ENCODE measurements around the gene TMEM79. TPM values are rescaled to one million over a fixed set of nuclear protein-coding genes. Genes with fewer than 3 reads are reported as not detected.
"Not testable (repeated sequence)": the region's sequence is repeated elsewhere in the genome, so short reads cannot be mapped to it uniquely, and the experiment has no call there.

The TMEM79 gene
- total RNA-seq, 1 donor from 2014 or later = 9.6 TPM

- H3K27me3 Mint-ChIP-seq (ENCODE audit: insufficient read depth) = no peaks in the 10 kb centered on the region
- H3K4me3 Mint-ChIP-seq = no peak overlapping the region
- no peak overlapping the region for H3K27ac Mint-ChIP-seq
- H3K36me3 Mint-ChIP-seq (ENCODE audit: low read depth) = peaks cover 7% of the 10 kb centered on the region
- DNase-seq (ENCODE audit: low spot score) = no peak
- intact Hi-C loops (cut with micrococcal nuclease) = no loop called here
- no peaks in the 10 kb centered on the region for H3K9me3 Mint-ChIP-seq
- peaks cover 15% of the 10 kb centered on the region for H3K4me1 Mint-ChIP-seq (ENCODE audit: low read depth)
Measured at GRCh38 chr1:156293895-156294294, 9.8 kb downstream of the TMEM79 start.

- Mint-ChIP-seq H3K36me3 (ENCODE audit: low read depth) (peaks cover 3% of the 10 kb centered on the region), H3K4me1 (ENCODE audit: low read depth) (peaks cover 15% of the 10 kb centered on the region), H3K4me3 (peak within 1 kb of the TSS; percentile 90), H3K27ac (peak within 1 kb of the TSS; percentile 86), H3K27me3 (ENCODE audit: insufficient read depth) (no peaks in the 10 kb centered on the region), H3K9me3 (no peaks in the 10 kb centered on the region)
- intact Hi-C loops (cut with micrococcal nuclease) = loop anchor here (1.0 kb wide), 2 partner anchors 13 to 43 kb away; partner anchors contain the start of genes CCT3, SMG5 and TSACC
- peak; percentile 48 for DNase-seq (ENCODE audit: low spot score)
Measured at GRCh38 chr1:156295391-156295947, 11.3 kb downstream of the TMEM79 start, which contains the start of gene GLMP. TSS of gene GLMP (minus strand) at chr1:156295679. CDS start at chr1:156295645, 34 bp downstream.

GRCh38 chr1:156298852-156299357 is 14.8 kb downstream of the TMEM79 start, which contains the start of gene VHLL:
TSS of gene VHLL (minus strand) at chr1:156299307. CDS start at chr1:156299189, 118 bp downstream.
- no peak within 1 kb of the TSS for H3K4me3 Mint-ChIP-seq
- peaks cover 15% of the 10 kb centered on the region for H3K4me1 Mint-ChIP-seq (ENCODE audit: low read depth)
- intact Hi-C loops (cut with micrococcal nuclease) = no loop called here
- no peaks in the 10 kb centered on the region for H3K27me3 Mint-ChIP-seq (ENCODE audit: insufficient read depth)
- H3K36me3 Mint-ChIP-seq (ENCODE audit: low read depth) = no peaks in the 10 kb centered on the region
- no peak for DNase-seq (ENCODE audit: low spot score)
- H3K27ac Mint-ChIP-seq = no peak within 1 kb of the TSS
- no peaks in the 10 kb centered on the region for H3K9me3 Mint-ChIP-seq

- no peaks in the 10 kb centered on the region for H3K4me1 Mint-ChIP-seq (ENCODE audit: low read depth)
- DNase-seq (ENCODE audit: low spot score) = no peak
- no peaks in the 10 kb centered on the region for H3K27me3 Mint-ChIP-seq (ENCODE audit: insufficient read depth)
- no peak overlapping the region for H3K27ac Mint-ChIP-seq
- no peaks in the 10 kb centered on the region for H3K9me3 Mint-ChIP-seq
- peaks cover 12% of the 10 kb centered on the region for H3K36me3 Mint-ChIP-seq (ENCODE audit: low read depth)
- H3K4me3 Mint-ChIP-seq = no peak overlapping the region
- intact Hi-C loops (cut with micrococcal nuclease) = no loop called here
Measured at GRCh38 chr1:156303241-156303640, 19.1 kb downstream of the TMEM79 start.

GRCh38 chr1:156305215-156305614 is 21.1 kb downstream of the TMEM79 start:
- Mint-ChIP-seq H3K4me1 (ENCODE audit: low read depth) (no peaks in the 10 kb centered on the region), H3K9me3 (no peaks in the 10 kb centered on the region), H3K27ac (no peak overlapping the region), H3K4me3 (no peak overlapping the region), H3K27me3 (ENCODE audit: insufficient read depth) (no peaks in the 10 kb centered on the region), H3K36me3 (ENCODE audit: low read depth) (peaks cover 16% of the 10 kb centered on the region)
- intact Hi-C loops (cut with micrococcal nuclease) = no loop called here
- no peak for DNase-seq (ENCODE audit: low spot score)

- H3K36me3 Mint-ChIP-seq (ENCODE audit: low read depth) = peaks cover 30% of the 10 kb centered on the region
Measured at GRCh38 chr1:156308078-156308477, 24.0 kb downstream of the TMEM79 start.

GRCh38 chr1:156310962-156311361 is 26.8 kb downstream of the TMEM79 start:
- peaks cover 44% of the 10 kb centered on the region for H3K36me3 Mint-ChIP-seq (ENCODE audit: low read depth)
- no peaks in the 10 kb centered on the region for H3K4me1 Mint-ChIP-seq (ENCODE audit: low read depth)
- no peaks in the 10 kb centered on the region for H3K9me3 Mint-ChIP-seq
- no peak overlapping the region for H3K27ac Mint-ChIP-seq
- no peak overlapping the region for H3K4me3 Mint-ChIP-seq
- DNase-seq (ENCODE audit: low spot score) = no peak
- H3K27me3 Mint-ChIP-seq (ENCODE audit: insufficient read depth) = no peaks in the 10 kb centered on the region
- intact Hi-C loops (cut with micrococcal nuclease) = no loop called here

More at GRCh38 chr1:156308078-156308477, 24.0 kb downstream of the TMEM79 start:
- Mint-ChIP-seq H3K4me3 (no peak overlapping the region), H3K27me3 (ENCODE audit: insufficient read depth) (no peaks in the 10 kb centered on the region), H3K4me1 (ENCODE audit: low read depth) (no peaks in the 10 kb centered on the region), H3K27ac (no peak overlapping the region), H3K9me3 (no peaks in the 10 kb centered on the region)
- intact Hi-C loops (cut with micrococcal nuclease) = no loop called here
- no peak for DNase-seq (ENCODE audit: low spot score)

GRCh38 chr1:156316909-156317308 is 32.8 kb downstream of the TMEM79 start:
- no peaks in the 10 kb centered on the region for H3K27me3 Mint-ChIP-seq (ENCODE audit: insufficient read depth)
- H3K4me3 Mint-ChIP-seq = no peak overlapping the region
- H3K36me3 Mint-ChIP-seq (ENCODE audit: low read depth) = peaks cover 53% of the 10 kb centered on the region
- intact Hi-C loops (cut with micrococcal nuclease) = no loop called here
- no peaks in the 10 kb centered on the region for H3K9me3 Mint-ChIP-seq
- no peak for DNase-seq (ENCODE audit: low spot score)
- H3K4me1 Mint-ChIP-seq (ENCODE audit: low read depth) = no peaks in the 10 kb centered on the region
- no peak overlapping the region for H3K27ac Mint-ChIP-seq

- Mint-ChIP-seq H3K9me3 (no peaks in the 10 kb centered on the region), H3K36me3 (ENCODE audit: low read depth) (peaks cover 45% of the 10 kb centered on the region), H3K27me3 (ENCODE audit: insufficient read depth) (no peaks in the 10 kb centered on the region), H3K4me3 (no peak overlapping the region), H3K4me1 (ENCODE audit: low read depth) (no peaks in the 10 kb centered on the region), H3K27ac (no peak overlapping the region)
- intact Hi-C loops (cut with micrococcal nuclease) = loop anchor here (1.0 to 2.0 kb wide), 2 partner anchors 173 to 229 kb away; no protein-coding TSS in a partner anchor
- DNase-seq (ENCODE audit: low spot score) = no peak
Measured at GRCh38 chr1:156319664-156320063, 35.5 kb downstream of the TMEM79 start.

- DNase-seq (ENCODE audit: low spot score) = no peak
- Mint-ChIP-seq H3K27ac (peak overlapping the region; percentile 3), H3K9me3 (no peaks in the 10 kb centered on the region), H3K36me3 (ENCODE audit: low read depth) (peaks cover 44% of the 10 kb centered on the region), H3K27me3 (ENCODE audit: insufficient read depth) (no peaks in the 10 kb centered on the region), H3K4me1 (ENCODE audit: low read depth) (no peaks in the 10 kb centered on the region), H3K4me3 (no peak overlapping the region)
- intact Hi-C loops (cut with micrococcal nuclease) = no loop called here
Measured at GRCh38 chr1:156320560-156320959, 36.4 kb downstream of the TMEM79 start.

- H3K9me3 Mint-ChIP-seq; intact Hi-C loops (cut with micrococcal nuclease); H3K4me1 Mint-ChIP-seq (ENCODE audit: low read depth); H3K27me3 Mint-ChIP-seq (ENCODE audit: insufficient read depth); H3K27ac Mint-ChIP-seq; H3K4me3 Mint-ChIP-seq; DNase-seq (ENCODE audit: low spot score): not testable (repeated sequence)
- H3K36me3 Mint-ChIP-seq (ENCODE audit: low read depth) = peaks cover 32% of the 10 kb centered on the region
Measured at GRCh38 chr1:156323179-156323578, 39.1 kb downstream of the TMEM79 start.

GRCh38 chr1:156336242-156336641 is 52.1 kb downstream of the TMEM79 start:
- intact Hi-C loops (cut with micrococcal nuclease) = loop anchor here (10.0 kb wide), 1 partner anchor 401 kb away; the partner anchor contains the start of gene KHDC4
- Mint-ChIP-seq H3K27me3 (ENCODE audit: insufficient read depth) (no peaks in the 10 kb centered on the region), H3K4me1 (ENCODE audit: low read depth) (peaks cover 41% of the 10 kb centered on the region), H3K4me3 (peak overlapping the region; percentile 98), H3K27ac (no peak overlapping the region), H3K9me3 (no peaks in the 10 kb centered on the region), H3K36me3 (ENCODE audit: low read depth) (peaks cover 50% of the 10 kb centered on the region)
- DNase-seq (ENCODE audit: low spot score) = no peak

GRCh38 chr1:156337052-156337887 is 53.1 kb downstream of the TMEM79 start:
- H3K4me3 Mint-ChIP-seq = peak overlapping the region; percentile 98
- no peaks in the 10 kb centered on the region for H3K9me3 Mint-ChIP-seq
- H3K27me3 Mint-ChIP-seq (ENCODE audit: insufficient read depth) = no peaks in the 10 kb centered on the region
- no peak for DNase-seq (ENCODE audit: low spot score)
- intact Hi-C loops (cut with micrococcal nuclease) = loop anchor here (10.0 kb wide), 1 partner anchor 402 kb away; the partner anchor contains the start of gene KHDC4
- peaks cover 46% of the 10 kb centered on the region for H3K36me3 Mint-ChIP-seq (ENCODE audit: low read depth)
- H3K27ac Mint-ChIP-seq = peak overlapping the region; percentile 95
- H3K4me1 Mint-ChIP-seq (ENCODE audit: low read depth) = peaks cover 41% of the 10 kb centered on the region
